ENCODE results near the gene STIMATE. TPM values are rescaled to one million over a fixed set of nuclear protein-coding genes. Genes with fewer than 3 reads are reported as not detected.
A peak's percentile ranks its signal among the peaks of the same experiment; 100 is the strongest.

STIMATE gene
- polyA plus RNA-seq, 4 donors = 13.4 to 15.8 (median 14.5) TPM

GRCh38 chr3:52843108-52843865, 54.1 kb downstream of the STIMATE start:
- DNase-seq (ENCODE audit: low read depth in 4 of 4, low spot score in 3 of 4) = no peak

GRCh38 chr3:52842424-52842823, 54.9 kb downstream of the STIMATE start:
- DNase-seq (ENCODE audit: low read depth in 4 of 4, low spot score in 3 of 4) = no peak

GRCh38 chr3:52841981-52842340, 55.4 kb downstream of the STIMATE start:
- no peak for DNase-seq (ENCODE audit: low read depth in 4 of 4, low spot score in 3 of 4)

GRCh38 chr3:52841211-52841980, 56.0 kb downstream of the STIMATE start:
- DNase-seq (ENCODE audit: low read depth in 4 of 4, low spot score in 3 of 4) = no peak

GRCh38 chr3:52839892-52840545, 57.3 kb downstream of the STIMATE start:
- DNase-seq (ENCODE audit: low read depth in 4 of 4, low spot score in 3 of 4) = no peak

- no peak for DNase-seq (ENCODE audit: low read depth in 4 of 4, low spot score in 3 of 4)
These were observed 58.1 kb downstream of the STIMATE start for GRCh38 chr3:52839268-52839575.

GRCh38 chr3:52838561-52839267, 58.6 kb downstream of the STIMATE start:
- DNase-seq (ENCODE audit: low read depth in 4 of 4, low spot score in 3 of 4) = no peak

GRCh38 chr3:52836986-52837385, 60.4 kb downstream of the STIMATE start:
- no peak for DNase-seq (ENCODE audit: low read depth in 4 of 4, low spot score in 3 of 4)

- no peak for DNase-seq (ENCODE audit: low read depth in 4 of 4, low spot score in 3 of 4)
These were observed 60.9 kb downstream of the STIMATE start for GRCh38 chr3:52836471-52836845.

- no peak for DNase-seq (ENCODE audit: low read depth in 4 of 4, low spot score in 3 of 4)
These were observed 61.4 kb downstream of the STIMATE start for GRCh38 chr3:52835766-52836470.

- DNase-seq (ENCODE audit: low read depth in 4 of 4, low spot score in 3 of 4) = peak in 1 of 4 donors; percentile 15
These were observed 62.4 kb downstream of the STIMATE start, which contains the start of gene MUSTN1 for GRCh38 chr3:52834871-52835501. MUSTN1 (minus strand) TSS chr3:52835019; CDS start chr3:52834948, 71 bp downstream.

- DNase-seq (ENCODE audit: low read depth in 4 of 4, low spot score in 3 of 4) = no peak
These were observed 64.1 kb downstream of the STIMATE start for GRCh38 chr3:52833202-52833601.

GRCh38 chr3:52831500-52832301, 65.6 kb downstream of the STIMATE start:
- DNase-seq (ENCODE audit: low read depth in 4 of 4, low spot score in 3 of 4) = no peak

GRCh38 chr3:52830535-52831258, 66.7 kb downstream of the STIMATE start, which contains the start of gene ITIH4:
ITIH4 (minus strand) TSS chr3:52830672; CDS start chr3:52830642, 30 bp downstream.
- DNase-seq (ENCODE audit: low read depth in 4 of 4, low spot score in 3 of 4) = no peak

GRCh38 chr3:52829906-52830463, 67.4 kb downstream of the STIMATE start:
- DNase-seq (ENCODE audit: low read depth in 4 of 4, low spot score in 3 of 4) = no peak

- no peak for DNase-seq (ENCODE audit: low read depth in 4 of 4, low spot score in 3 of 4)
These were observed 67.9 kb downstream of the STIMATE start for GRCh38 chr3:52829482-52829881.

- DNase-seq (ENCODE audit: low read depth in 4 of 4, low spot score in 3 of 4) = peak in 1 of 4 donors; percentile 35
These were observed 69.4 kb downstream of the STIMATE start for GRCh38 chr3:52827866-52828376.

GRCh38 chr3:52827441-52827840, 69.9 kb downstream of the STIMATE start:
- DNase-seq (ENCODE audit: low read depth in 4 of 4, low spot score in 3 of 4) = no peak

All from right renal pelvis (tissue), 4 donors.